HG03060 (cell line): ENCODE data around the gene TBCK.
"Not testable (repeated sequence)": the region's sequence is repeated elsewhere in the genome, so short reads cannot be mapped to it uniquely, and the experiment has no call there.

Experiments used
- ATAC-seq: cut with Tn5 transposase; IDR thresholded peaks from one replicate; pipeline ENCODE4 v1.9.1; 2021; ENCODE audit warnings: low read depth, moderate number of reproducible peaks; ENCODE audit not compliant: unreplicated experiment

Gene TBCK

GRCh38 chr4:106140601-106141000 lies 175.4 kb downstream of the TBCK start:
- ATAC-seq, result no peak

- ATAC-seq, result no peak
Measured at GRCh38 chr4:106136777-106137331, 179.2 kb downstream of the TBCK start.

- ATAC-seq, result no peak
Measured at GRCh38 chr4:106132045-106132444, 184.0 kb downstream of the TBCK start.

GRCh38 chr4:106126062-106126461 lies 189.9 kb downstream of the TBCK start:
- no peak for ATAC-seq

- not testable (repeated sequence) for ATAC-seq
Measured at GRCh38 chr4:106119949-106120555, 196.0 kb downstream of the TBCK start.

GRCh38 chr4:106116025-106116424 lies 200.0 kb downstream of the TBCK start:
- no peak for ATAC-seq

GRCh38 chr4:106114270-106114669 lies 201.7 kb downstream of the TBCK start:
- ATAC-seq, result no peak

- not testable (repeated sequence) for ATAC-seq
Measured at GRCh38 chr4:106111778-106112469, 204.1 kb downstream of the TBCK start.

GRCh38 chr4:106109929-106110328 lies 206.1 kb downstream of the TBCK start:
- no peak for ATAC-seq

GRCh38 chr4:106105697-106106096 lies 210.3 kb downstream of the TBCK start:
- ATAC-seq, result no peak

- ATAC-seq, result no peak
Measured at GRCh38 chr4:106104276-106104675, 211.7 kb downstream of the TBCK start.

GRCh38 chr4:106096454-106096853 lies 219.6 kb downstream of the TBCK start:
- no peak for ATAC-seq

- no peak for ATAC-seq
Measured at GRCh38 chr4:106095408-106095807, 220.6 kb downstream of the TBCK start.

GRCh38 chr4:106092361-106093040 lies 223.5 kb downstream of the TBCK start:
- no peak for ATAC-seq

- no peak for ATAC-seq
Measured at GRCh38 chr4:106090826-106091225, 225.2 kb downstream of the TBCK start.

GRCh38 chr4:106083065-106083464 lies 232.9 kb downstream of the TBCK start:
- ATAC-seq, result no peak

- ATAC-seq, result no peak
Measured at GRCh38 chr4:106080376-106080775, 235.6 kb downstream of the TBCK start.

GRCh38 chr4:106079616-106080015 lies 236.4 kb downstream of the TBCK start:
- no peak for ATAC-seq

GRCh38 chr4:106065018-106065417 lies 251.0 kb downstream of the TBCK start:
- no peak for ATAC-seq

- ATAC-seq, result no peak
Measured at GRCh38 chr4:106063009-106063408, 253.0 kb downstream of the TBCK start.

GRCh38 chr4:106062452-106062875 lies 253.5 kb downstream of the TBCK start:
- ATAC-seq, result no peak
